GM19438 (cell line): Measurements from ENCODE around the gene CD63.
"Not testable (repeated sequence)": the region's sequence is repeated elsewhere in the genome, so short reads cannot be mapped to it uniquely, and the experiment has no call there.

ENCODE experiments used
- ATAC-seq: cut with Tn5 transposase; IDR thresholded peaks from one replicate; pipeline ENCODE4 v1.9.1; 2021; ENCODE audit warnings: low read depth; ENCODE audit not compliant: unreplicated experiment

CD63 gene

GRCh38 chr12:55728939-55729818 is at the start of gene CD63:
TSS of gene CD63 (minus strand) at chr12:55729009. CDS start at chr12:55728341, 668 bp downstream.
- ATAC-seq = peak; percentile 63

- ATAC-seq = no peak
These were observed 49.0 kb upstream of the CD63 start for GRCh38 chr12:55777856-55778255.

GRCh38 chr12:55771736-55772135 is 42.9 kb upstream of the CD63 start:
- no peak for ATAC-seq

- ATAC-seq = no peak
These were observed 38.3 kb upstream of the CD63 start for GRCh38 chr12:55767156-55767555.

- ATAC-seq = no peak
These were observed 37.0 kb upstream of the CD63 start for GRCh38 chr12:55765736-55766290.

- ATAC-seq = no peak
These were observed 33.8 kb upstream of the CD63 start for GRCh38 chr12:55762646-55763045.

GRCh38 chr12:55760663-55761062 is 31.9 kb upstream of the CD63 start:
- ATAC-seq = no peak

- ATAC-seq = not testable (repeated sequence)
These were observed 29.8 kb upstream of the CD63 start for GRCh38 chr12:55758575-55758974.

- no peak for ATAC-seq
These were observed 28.9 kb upstream of the CD63 start for GRCh38 chr12:55757701-55758100.

GRCh38 chr12:55755246-55755645 is 26.4 kb upstream of the CD63 start:
- no peak for ATAC-seq

- no peak for ATAC-seq
These were observed 19.6 kb upstream of the CD63 start for GRCh38 chr12:55748230-55748993.

GRCh38 chr12:55746913-55747231 is 18.1 kb upstream of the CD63 start:
- ATAC-seq = no peak

- no peak for ATAC-seq
These were observed 17.5 kb upstream of the CD63 start for GRCh38 chr12:55746174-55746912.

GRCh38 chr12:55745361-55746173 is 16.8 kb upstream of the CD63 start:
- no peak for ATAC-seq

- no peak for ATAC-seq
These were observed 15.7 kb upstream of the CD63 start for GRCh38 chr12:55744340-55745030.

GRCh38 chr12:55743406-55744339 is 14.9 kb upstream of the CD63 start:
- peak; percentile 52 for ATAC-seq

- peak; percentile 23 for ATAC-seq
These were observed 14.1 kb upstream of the CD63 start, which contains the start of gene GDF11 for GRCh38 chr12:55742719-55743405. TSS of gene GDF11 (plus strand) at chr12:55743122. CDS start at chr12:55743317, 195 bp downstream.
